ENCODE data around the gene CLMP.

The CLMP gene

DNA sequence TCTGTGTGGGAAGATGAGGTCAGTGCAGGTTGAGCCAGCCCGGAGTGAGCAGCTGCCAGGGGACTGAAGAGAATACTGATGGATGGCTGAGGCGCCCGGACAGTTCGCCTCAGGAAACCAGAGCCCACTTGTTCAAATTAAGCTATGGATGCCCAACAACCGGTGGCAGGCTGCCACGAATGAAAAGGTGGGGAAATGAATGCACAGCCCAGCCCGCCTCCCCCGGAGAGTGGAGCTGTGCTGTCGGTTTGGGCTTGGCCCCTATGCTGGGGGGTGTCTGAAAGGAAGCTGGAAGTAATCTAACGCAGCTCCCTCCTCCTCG is 155.0 kb downstream of the CLMP start:
- DNase-seq (ENCODE audit: insufficient read length, low spot score), result no peak
- FAIRE-seq, result no peak

DNA sequence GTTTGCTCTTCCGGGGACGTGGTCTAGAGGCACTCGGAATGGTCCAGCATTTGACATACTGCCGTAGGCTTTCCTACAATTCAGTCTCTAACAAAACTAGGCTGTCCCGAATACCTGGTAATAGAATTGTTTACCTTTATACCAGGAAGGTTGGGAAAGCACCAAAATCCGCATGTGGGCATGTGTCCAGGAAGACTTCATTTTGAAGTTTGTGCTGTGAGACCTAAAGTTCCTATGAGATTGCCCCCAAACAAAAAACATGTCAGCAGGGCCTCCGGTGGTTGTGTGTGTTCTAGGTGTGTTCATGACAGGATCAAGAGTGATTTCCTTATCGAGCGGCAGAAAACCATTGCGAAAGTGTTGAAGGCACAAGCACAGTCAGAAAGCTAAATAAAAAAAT is 159.2 kb downstream of the CLMP start:
- DNase-seq (ENCODE audit: insufficient read length, low spot score), result no peak
- no peak for FAIRE-seq

DNA sequence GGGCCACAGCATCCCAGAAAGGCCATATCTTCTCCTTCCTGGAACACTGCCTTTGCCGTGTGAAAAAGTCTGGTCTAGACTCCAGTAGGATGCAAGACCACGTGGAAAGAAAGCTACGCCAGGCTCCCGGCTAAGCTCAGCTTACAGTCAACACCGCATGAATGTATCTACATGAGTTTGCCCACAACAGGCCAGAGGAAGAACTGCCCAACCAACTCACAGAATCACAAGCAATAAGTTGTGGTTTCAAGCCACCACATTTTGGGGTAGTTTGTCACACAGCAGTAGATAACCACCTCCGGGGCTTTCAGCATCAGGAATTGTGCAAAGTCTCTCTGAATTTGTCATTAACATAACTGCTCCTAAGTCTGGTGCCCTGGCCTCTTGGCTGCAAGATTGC is 160.5 kb downstream of the CLMP start:
- DNase-seq (ENCODE audit: insufficient read length, low spot score) (no peak), FAIRE-seq (no peak)

DNA sequence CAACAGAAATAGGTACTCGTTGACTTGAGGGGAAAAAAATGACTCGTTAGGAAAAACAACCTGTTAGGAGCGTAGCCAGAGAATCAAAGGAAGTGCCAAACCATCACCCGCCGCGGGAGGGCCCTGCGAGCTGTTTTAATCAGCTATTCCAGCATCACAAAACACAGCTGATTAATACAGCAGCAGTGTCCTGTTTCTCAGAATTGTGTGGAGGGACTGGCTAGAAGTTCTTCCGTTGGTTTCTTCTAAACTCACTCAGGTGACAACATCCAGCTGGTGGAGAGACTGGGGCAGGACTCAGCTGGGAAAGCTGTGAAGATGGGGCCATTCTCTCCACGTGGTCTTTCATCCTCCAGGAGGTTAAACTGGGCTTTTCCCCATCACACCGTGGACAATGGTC is 161.2 kb downstream of the CLMP start:
- DNase-seq (ENCODE audit: insufficient read length, low spot score), result no peak
- no peak for FAIRE-seq

DNA sequence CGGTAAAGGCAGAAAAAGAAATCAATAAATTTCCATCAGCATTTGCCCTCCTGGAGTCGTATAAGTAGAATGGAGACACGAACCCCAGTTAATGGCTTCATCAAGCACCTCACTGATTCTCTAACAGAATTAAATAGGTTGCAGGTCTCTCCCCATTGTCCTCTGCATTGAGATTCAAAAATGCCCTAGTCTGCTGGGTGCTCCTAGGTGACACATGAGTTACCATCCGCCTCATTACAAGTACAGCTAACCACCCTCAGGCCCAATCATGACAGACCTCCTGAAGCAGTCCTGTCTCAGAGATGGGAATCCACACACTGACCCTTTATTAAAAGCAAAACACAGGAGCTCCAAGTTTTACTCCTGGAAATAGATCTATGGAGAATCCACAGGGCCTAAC is 164.5 kb downstream of the CLMP start:
- DNase-seq (ENCODE audit: insufficient read length, low spot score) (no peak), FAIRE-seq (no peak)

DNA sequence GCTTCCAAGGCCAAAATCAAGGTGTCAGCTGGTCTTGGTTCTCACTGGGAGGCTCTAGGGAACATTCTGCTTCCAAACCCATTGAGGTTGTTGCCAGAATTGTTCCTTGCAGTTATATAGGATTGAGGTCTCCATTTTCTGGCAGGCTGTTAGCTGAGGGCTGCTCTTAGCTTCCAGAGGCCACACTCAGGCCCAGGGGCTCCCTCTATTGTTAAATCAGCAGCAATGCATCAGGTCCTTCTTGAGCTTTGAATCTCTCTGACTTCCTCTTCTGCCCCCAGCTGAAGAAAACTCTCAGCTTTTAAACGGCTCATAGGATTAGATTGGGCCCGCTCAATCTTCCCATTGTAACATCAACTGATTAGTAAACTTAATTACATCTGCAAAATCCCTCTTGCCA is 174.1 kb downstream of the CLMP start:
- peak; percentile 73 for DNase-seq (ENCODE audit: insufficient read length, low spot score)

More for the DNA sequence above, 174.1 kb downstream of the CLMP start:
- no peak for FAIRE-seq

Data from HTR-8/SVneo (cell line).